ENCODE results near the gene CCL14.

The CCL14 gene

DNA sequence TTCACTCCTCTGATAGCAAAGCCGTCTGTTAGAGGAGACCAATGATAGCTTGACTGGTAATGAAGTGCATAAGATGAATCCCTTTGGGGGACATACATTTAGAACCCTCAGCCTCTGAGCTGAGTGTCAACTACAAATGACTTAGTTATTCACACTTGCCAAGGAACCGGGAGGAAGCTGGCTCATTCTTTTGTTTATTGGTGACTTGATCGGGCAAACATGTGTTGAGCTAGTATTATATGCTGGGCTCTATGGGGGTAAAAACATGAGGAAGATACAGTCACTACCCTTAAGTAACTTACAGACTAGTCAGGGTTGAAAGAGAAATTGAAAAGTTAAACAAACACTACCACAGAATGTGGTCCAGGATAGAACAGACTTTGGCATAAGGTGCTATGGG lies 8.2 kb downstream of the CCL14 start:
- Histone ChIP-seq H3K4me1 (ENCODE audit: control insufficient read depth in 1 of 2, insufficient read depth in 1 of 2, low read depth in 1 of 2, low read length in 1 of 2) (no peaks in the 10 kb centered on the region), H3K36me3 (no peaks in the 10 kb centered on the region), H3K27me3 (no peaks in the 10 kb centered on the region), H3K9me3 (no peaks in the 10 kb centered on the region), H3K4me3 (ENCODE audit: low read depth in 1 of 2, low read length in 1 of 2) (no peak overlapping the region), H3K27ac (no peak overlapping the region)
- TF ChIP-seq, protein P1, sequence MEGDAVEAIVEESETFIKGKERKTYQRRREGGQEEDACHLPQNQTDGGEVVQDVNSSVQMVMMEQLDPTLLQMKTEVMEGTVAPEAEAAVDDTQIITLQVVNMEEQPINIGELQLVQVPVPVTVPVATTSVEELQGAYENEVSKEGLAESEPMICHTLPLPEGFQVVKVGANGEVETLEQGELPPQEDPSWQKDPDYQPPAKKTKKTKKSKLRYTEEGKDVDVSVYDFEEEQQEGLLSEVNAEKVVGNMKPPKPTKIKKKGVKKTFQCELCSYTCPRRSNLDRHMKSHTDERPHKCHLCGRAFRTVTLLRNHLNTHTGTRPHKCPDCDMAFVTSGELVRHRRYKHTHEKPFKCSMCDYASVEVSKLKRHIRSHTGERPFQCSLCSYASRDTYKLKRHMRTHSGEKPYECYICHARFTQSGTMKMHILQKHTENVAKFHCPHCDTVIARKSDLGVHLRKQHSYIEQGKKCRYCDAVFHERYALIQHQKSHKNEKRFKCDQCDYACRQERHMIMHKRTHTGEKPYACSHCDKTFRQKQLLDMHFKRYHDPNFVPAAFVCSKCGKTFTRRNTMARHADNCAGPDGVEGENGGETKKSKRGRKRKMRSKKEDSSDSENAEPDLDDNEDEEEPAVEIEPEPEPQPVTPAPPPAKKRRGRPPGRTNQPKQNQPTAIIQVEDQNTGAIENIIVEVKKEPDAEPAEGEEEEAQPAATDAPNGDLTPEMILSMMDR (IDR thresholded peaks at IDR 0.05), result no peak

DNA sequence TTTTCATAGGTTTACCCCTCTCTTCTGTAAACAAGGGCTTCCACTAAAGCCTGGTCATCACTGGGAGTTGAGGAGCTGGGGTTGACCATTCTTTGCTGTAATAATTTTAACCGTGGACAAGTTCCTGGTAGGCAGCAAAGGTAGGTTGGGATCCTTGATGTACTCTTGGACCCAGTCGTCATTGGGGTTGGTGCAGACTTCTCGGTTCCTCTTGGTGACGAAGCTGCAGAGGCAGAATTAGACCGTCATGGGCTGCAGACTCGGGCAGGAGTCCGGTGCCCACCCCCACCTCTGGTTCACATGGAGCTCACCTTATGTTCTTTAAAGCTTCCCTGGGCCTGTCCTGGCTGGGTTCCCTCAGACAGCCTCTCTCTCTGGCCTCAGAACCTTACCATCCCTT lies 9.0 kb downstream of the CCL14 start:
- H3K36me3 ChIP-seq, result no peaks in the 10 kb centered on the region
- TF ChIP-seq, protein P1 (IDR thresholded peaks at IDR 0.05), result no peak

DNA sequence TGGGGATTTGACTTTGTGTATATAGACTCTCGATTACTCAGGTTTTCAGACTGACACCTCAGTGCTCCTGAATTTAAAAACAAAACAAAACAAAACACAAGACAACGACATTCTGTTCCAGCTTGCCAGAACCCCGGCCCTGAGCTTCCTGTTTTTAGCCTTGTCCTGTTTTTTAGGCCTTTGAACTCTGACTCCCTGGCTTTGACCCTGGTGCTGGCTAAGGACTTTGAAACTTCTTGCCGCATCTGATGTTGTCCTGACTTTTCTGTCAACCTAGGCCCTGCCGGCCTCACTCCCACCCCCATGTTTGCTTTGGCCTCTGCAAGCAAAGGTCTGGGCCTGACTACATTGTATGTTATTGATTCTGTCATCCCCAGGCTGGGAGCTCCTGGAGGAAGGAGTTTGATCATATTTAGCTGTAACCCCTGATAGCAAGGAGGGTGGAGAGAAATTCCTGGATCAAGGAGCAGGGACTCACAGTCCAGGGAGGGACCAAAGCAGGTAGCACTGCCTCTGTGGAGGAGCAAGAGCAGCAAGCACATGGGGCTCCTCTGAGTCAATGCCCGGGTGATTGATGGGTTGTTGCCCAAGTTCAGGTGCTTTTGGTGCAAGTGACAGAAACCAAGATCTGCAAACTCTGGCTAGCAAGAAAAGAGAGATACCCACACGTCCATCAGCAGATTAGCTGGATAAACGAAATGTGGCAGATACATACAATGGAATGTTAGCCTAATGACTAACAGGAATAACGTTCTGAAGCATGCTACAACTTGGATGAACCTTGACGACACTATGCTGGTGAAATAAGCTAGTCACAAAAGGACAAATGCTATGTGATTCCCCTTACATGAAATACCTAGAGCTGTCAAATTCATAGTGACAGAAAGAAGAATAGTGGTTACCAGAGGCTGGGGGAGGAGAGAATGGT lies 12.9 kb downstream of the CCL14 start:
- Histone ChIP-seq H3K27me3 (no peaks in the 10 kb centered on the region), H3K4me3 (ENCODE audit: low read depth in 1 of 2, low read length in 1 of 2) (no peak overlapping the region), H3K36me3 (no peaks in the 10 kb centered on the region), H3K4me1 (ENCODE audit: control insufficient read depth in 1 of 2, insufficient read depth in 1 of 2, low read depth in 1 of 2, low read length in 1 of 2) (no peaks in the 10 kb centered on the region), H3K9me3 (no peaks in the 10 kb centered on the region), H3K27ac (no peak overlapping the region)
- TF ChIP-seq, protein P1 (IDR thresholded peaks at IDR 0.05), result no peak

More for the DNA sequence above, 9.0 kb downstream of the CCL14 start:
- H3K27ac ChIP-seq, result no peak overlapping the region
- H3K4me3 ChIP-seq (ENCODE audit: low read depth in 1 of 2, low read length in 1 of 2), result no peak overlapping the region
- no peaks in the 10 kb centered on the region for H3K27me3 ChIP-seq
- H3K9me3 ChIP-seq, result no peaks in the 10 kb centered on the region
- H3K4me1 ChIP-seq (ENCODE audit: control insufficient read depth in 1 of 2, insufficient read depth in 1 of 2, low read depth in 1 of 2, low read length in 1 of 2), result no peaks in the 10 kb centered on the region

DNA sequence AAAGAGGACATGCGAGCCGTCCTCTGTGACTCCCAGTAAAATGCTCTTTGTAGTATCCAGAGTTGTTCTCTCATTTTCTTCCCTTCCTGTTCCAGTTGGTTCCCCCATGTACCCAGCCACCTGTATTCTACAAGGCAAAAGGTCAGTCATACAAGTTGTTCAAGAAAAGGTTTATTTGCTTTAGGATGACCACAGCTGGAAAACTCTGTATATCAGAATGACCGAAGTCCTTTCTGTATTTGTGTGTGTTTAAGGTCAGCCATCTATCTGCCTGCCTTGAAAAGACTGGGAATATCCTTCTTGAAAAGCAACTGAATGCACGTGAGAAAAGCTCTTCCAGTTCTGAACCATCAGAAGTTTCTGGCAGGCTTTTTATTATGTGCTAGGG lies 13.6 kb downstream of the CCL14 start:
- Histone ChIP-seq H3K4me1 (ENCODE audit: control insufficient read depth in 1 of 2, insufficient read depth in 1 of 2, low read depth in 1 of 2, low read length in 1 of 2) (no peaks in the 10 kb centered on the region), H3K4me3 (ENCODE audit: low read depth in 1 of 2, low read length in 1 of 2) (no peak overlapping the region), H3K27me3 (no peaks in the 10 kb centered on the region), H3K9me3 (no peaks in the 10 kb centered on the region), H3K36me3 (no peaks in the 10 kb centered on the region), H3K27ac (no peak overlapping the region)
- TF ChIP-seq, protein P1 (IDR thresholded peaks at IDR 0.05), result no peak

DNA sequence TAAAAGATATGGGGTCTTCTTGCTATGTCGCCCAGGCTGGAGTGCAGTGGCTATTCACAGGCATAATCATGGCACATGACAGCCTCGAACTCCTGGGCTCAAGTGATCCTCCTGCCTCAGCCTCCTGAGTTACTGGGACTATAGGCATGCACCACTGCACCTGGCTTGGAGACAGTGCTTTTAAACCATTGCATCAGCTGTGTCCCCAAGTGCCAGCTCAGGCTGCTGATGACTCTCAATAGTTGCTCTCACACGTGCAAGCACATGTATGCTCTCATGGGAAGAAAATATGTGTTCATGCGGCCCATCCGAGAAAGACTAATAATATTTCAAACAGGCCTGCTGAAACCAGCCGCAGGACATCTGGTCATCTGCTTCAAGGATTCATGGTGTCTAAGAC lies 14.0 kb downstream of the CCL14 start:
- H3K27ac ChIP-seq, result no peak overlapping the region
- H3K9me3 ChIP-seq, result no peaks in the 10 kb centered on the region
- H3K36me3 ChIP-seq, result no peaks in the 10 kb centered on the region
- no peaks in the 10 kb centered on the region for H3K27me3 ChIP-seq
- no peak overlapping the region for H3K4me3 ChIP-seq (ENCODE audit: low read depth in 1 of 2, low read length in 1 of 2)
- H3K4me1 ChIP-seq (ENCODE audit: control insufficient read depth in 1 of 2, insufficient read depth in 1 of 2, low read depth in 1 of 2, low read length in 1 of 2), result no peaks in the 10 kb centered on the region
- TF ChIP-seq, protein P1 (IDR thresholded peaks at IDR 0.05), result no peak
